Type B pancreatic cell (in vitro differentiated cells): ENCODE results near the gene PFKFB2. TPM values are rescaled to one million over a fixed set of nuclear protein-coding genes. Genes with fewer than 3 reads are reported as not detected.

ENCODE experiments used
- DNase-seq: peaks from one replicate; pipeline ENCODE4 v3.0.0; 2021; ENCODE audit warnings: mixed read lengths; ENCODE audit not compliant: unreplicated experiment; ENCODE audit errors: extremely low spot score
- H3K27ac Mint-ChIP-seq: 2 replicates; pipeline ENCODE4 v1.8.0; 2021; ENCODE audit warnings: mild to moderate bottlenecking, mixed read lengths
- H3K27me3 Mint-ChIP-seq: 2 replicates; pipeline ENCODE4 v1.8.0; 2021; ENCODE audit warnings: mixed read lengths
- H3K36me3 Mint-ChIP-seq: 2 replicates; pipeline ENCODE4 v1.8.0; 2021; ENCODE audit warnings: mixed read lengths
- H3K4me1 Mint-ChIP-seq: one replicate; pipeline ENCODE4 v1.8.0; 2021; ENCODE audit warnings: mixed read lengths; ENCODE audit not compliant: unreplicated experiment
- H3K4me3 Mint-ChIP-seq: 2 replicates; pipeline ENCODE4 v1.8.0; 2021; ENCODE audit warnings: mild to moderate bottlenecking, mixed read lengths
- H3K9me3 Mint-ChIP-seq: 2 replicates; pipeline ENCODE4 v1.8.0; 2021; ENCODE audit warnings: mixed read lengths
- CTCF ChIP-seq: fragments of 200-600 bp; sonication (generic); conservative IDR thresholded peaks from 2 replicates; pipeline ENCODE4 v1.5.0; 2021; ENCODE audit warnings: antibody characterized with exemption, mild to moderate bottlenecking
- total RNA-seq: library from RNA; stranded (reverse); gene quantifications from 2 replicates; pipeline ENCODE4 v1.2.1, GENCODE V29; 2021; ENCODE audit warnings: low replicate concordance

PFKFB2 gene
- total RNA-seq, 1 donor from 2014 or later: 18.7 TPM

- DNase-seq: no peak
- Mint-ChIP-seq H3K4me3 (no peak overlapping the region), H3K27ac (peak overlapping the region; percentile 46), H3K27me3 (no peaks in the 10 kb centered on the region), H3K36me3 (no peaks in the 10 kb centered on the region), H3K4me1 (peaks cover 13% of the 10 kb centered on the region), H3K9me3 (no peaks in the 10 kb centered on the region)
- TF ChIP-seq CTCF: no peak
These were observed 36.7 kb downstream of the PFKFB2 start for GRCh38 chr1:207089627-207090355.

DNA sequence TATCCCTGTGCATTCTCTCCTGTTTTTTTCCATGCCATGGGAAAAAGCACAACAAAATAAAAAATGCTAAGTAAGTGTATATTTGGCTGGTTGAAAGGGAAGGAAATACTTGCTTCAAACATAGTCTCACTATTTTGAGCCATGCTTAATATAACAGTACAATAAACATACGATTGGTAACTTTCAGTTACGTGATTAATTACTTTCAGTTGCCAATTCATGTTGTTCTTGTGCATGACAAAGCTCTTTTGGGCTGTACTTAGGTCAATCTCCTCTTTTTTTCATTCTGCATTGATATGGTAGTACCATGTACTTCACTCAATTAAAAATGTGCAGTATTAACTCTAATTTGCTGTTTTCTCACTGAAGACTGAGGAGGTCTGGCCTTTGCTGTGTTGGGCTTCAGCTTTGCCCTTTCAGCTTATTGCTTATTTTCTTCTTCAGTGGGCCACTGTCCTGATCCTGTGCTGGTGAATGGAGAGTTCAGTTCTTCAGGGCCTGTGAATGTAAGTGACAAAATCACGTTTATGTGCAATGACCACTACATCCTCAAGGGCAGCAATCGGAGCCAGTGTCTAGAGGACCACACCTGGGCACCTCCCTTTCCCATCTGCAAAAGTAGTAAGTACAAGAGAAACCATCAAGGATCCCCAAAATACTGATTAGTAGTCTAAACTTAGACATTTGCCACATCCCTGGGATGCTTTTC, 38.3 kb downstream of the PFKFB2 start:
- H3K9me3 Mint-ChIP-seq: no peaks in the 10 kb centered on the region
- H3K27ac Mint-ChIP-seq: no peak overlapping the region
- no peak overlapping the region for H3K4me3 Mint-ChIP-seq
- H3K36me3 Mint-ChIP-seq: no peaks in the 10 kb centered on the region
- DNase-seq: no peak
- peaks cover 5% of the 10 kb centered on the region for H3K27me3 Mint-ChIP-seq
- peak; percentile 15 for TF ChIP-seq CTCF
- H3K4me1 Mint-ChIP-seq: peaks cover 6% of the 10 kb centered on the region

- TF ChIP-seq CTCF: no peak
- no peak for DNase-seq
- H3K9me3 Mint-ChIP-seq: no peaks in the 10 kb centered on the region
- no peak overlapping the region for H3K27ac Mint-ChIP-seq
- H3K27me3 Mint-ChIP-seq: peaks cover 5% of the 10 kb centered on the region
- no peaks in the 10 kb centered on the region for H3K36me3 Mint-ChIP-seq
- H3K4me3 Mint-ChIP-seq: no peak overlapping the region
- peaks cover 6% of the 10 kb centered on the region for H3K4me1 Mint-ChIP-seq
These were observed 40.9 kb downstream of the PFKFB2 start for GRCh38 chr1:207093944-207094343.

GRCh38 chr1:207097871-207098324, 44.8 kb downstream of the PFKFB2 start:
- H3K9me3 Mint-ChIP-seq: no peaks in the 10 kb centered on the region
- TF ChIP-seq CTCF: no peak
- H3K27me3 Mint-ChIP-seq: peaks cover 5% of the 10 kb centered on the region
- peak overlapping the region; percentile 15 for H3K27ac Mint-ChIP-seq
- H3K4me1 Mint-ChIP-seq: no peaks in the 10 kb centered on the region
- DNase-seq: no peak
- H3K36me3 Mint-ChIP-seq: no peaks in the 10 kb centered on the region
- no peak overlapping the region for H3K4me3 Mint-ChIP-seq

DNA sequence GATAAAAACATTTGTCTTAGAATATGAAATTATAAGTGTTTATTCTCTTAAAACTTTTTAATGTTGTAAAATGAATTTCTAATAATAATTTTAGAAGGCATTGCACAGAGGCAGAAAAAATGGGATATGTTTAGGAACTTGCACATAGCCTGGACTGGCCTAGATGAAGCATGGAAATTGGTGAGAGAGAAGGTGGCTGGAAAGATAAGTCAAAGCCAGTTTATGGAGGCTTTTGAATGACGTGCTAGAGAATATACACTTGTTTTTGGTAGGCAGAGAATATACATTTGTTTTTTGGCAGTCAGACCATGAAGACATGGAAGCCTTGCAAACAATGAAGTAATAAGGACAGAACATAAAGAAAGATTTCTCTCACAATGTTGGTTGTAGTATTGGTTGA, 48.6 kb downstream of the PFKFB2 start:
- no peak overlapping the region for H3K4me3 Mint-ChIP-seq
- DNase-seq: no peak
- H3K9me3 Mint-ChIP-seq: no peaks in the 10 kb centered on the region
- no peak for TF ChIP-seq CTCF
- H3K27me3 Mint-ChIP-seq: no peaks in the 10 kb centered on the region
- H3K27ac Mint-ChIP-seq: no peak overlapping the region
- H3K36me3 Mint-ChIP-seq: no peaks in the 10 kb centered on the region
- no peaks in the 10 kb centered on the region for H3K4me1 Mint-ChIP-seq
